ENCODE measurements around the gene LRRC27.
A peak's percentile ranks its signal among the peaks of the same experiment; 100 is the strongest.

The LRRC27 gene

DNA sequence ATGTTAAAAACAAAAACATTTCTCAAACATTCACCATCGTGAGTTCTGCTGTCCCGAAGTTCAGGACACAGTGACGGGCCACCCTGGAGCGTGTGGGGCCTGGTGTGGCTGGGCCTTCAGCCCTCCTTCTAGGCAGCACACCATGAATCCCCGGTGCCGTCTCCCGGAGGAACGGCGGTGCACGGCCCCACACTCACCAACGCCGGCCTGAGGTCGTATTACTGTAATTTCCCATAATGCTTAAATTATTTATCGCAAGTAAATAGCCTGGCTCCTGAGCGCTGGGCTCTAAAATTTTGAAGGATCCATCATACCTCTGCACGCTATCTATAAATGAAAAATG is 25.7 kb upstream of the LRRC27 start:
- TF ChIP-seq, protein P1, sequence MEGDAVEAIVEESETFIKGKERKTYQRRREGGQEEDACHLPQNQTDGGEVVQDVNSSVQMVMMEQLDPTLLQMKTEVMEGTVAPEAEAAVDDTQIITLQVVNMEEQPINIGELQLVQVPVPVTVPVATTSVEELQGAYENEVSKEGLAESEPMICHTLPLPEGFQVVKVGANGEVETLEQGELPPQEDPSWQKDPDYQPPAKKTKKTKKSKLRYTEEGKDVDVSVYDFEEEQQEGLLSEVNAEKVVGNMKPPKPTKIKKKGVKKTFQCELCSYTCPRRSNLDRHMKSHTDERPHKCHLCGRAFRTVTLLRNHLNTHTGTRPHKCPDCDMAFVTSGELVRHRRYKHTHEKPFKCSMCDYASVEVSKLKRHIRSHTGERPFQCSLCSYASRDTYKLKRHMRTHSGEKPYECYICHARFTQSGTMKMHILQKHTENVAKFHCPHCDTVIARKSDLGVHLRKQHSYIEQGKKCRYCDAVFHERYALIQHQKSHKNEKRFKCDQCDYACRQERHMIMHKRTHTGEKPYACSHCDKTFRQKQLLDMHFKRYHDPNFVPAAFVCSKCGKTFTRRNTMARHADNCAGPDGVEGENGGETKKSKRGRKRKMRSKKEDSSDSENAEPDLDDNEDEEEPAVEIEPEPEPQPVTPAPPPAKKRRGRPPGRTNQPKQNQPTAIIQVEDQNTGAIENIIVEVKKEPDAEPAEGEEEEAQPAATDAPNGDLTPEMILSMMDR (IDR thresholded peaks at IDR 0.05; ENCODE audit: insufficient read depth, low read length, missing control alignments), result no peak
- ChIA-PET CTCF (no interaction called here), POLR2A (no interaction called here)
- no peak overlapping the region for H3K4me3 ChIP-seq (ENCODE audit: low read depth, low read length)
- no peak for DNase-seq (ENCODE audit: low read depth, low spot score)

DNA sequence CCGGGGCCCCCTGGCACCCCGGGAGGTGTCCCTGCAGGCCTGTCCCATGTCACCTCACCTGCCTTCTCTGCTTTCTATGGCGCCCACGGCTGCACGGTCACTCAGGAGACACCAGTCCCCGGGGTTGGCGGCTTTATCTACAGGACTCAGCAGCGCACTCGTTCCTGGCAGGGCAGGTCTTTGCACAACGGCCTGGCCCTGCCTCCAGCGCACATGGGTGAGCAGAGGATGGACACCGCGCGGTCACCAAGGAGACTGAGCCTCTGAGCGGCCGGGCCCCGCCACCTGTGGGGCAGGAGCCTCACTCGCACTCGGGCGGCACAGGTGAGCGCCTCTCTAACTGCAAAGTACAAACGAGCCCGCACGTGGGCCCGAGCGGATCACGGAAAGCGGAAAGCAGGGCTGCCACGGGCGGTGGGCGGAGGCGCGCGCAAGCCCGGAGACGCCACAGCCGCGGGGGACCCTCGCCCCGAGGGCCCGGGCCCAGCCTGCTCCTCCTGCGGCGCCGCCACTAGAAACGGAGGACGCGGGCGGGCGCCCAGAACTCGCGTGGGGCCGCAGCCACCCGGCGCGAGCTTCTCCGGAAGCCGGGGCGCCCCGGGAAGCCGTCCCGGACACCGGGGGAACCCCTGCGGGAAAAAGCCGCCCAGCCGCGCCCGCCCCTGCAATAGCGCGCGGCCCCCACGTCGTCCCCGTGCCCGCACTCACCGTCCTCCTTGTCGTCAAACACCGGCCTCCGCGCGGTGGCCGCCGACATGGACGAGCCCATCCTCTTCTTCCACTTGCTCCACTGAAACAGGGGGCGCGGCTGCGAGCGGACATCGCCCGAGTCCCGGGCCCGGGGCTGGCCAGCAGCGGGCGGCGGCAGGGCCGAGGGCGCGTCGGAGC is 24.9 kb upstream of the LRRC27 start:
- ChIA-PET CTCF (no interaction called here), POLR2A (no interaction called here)
- TF ChIP-seq, protein P1 (IDR thresholded peaks at IDR 0.05; ENCODE audit: insufficient read depth, low read length, missing control alignments), result no peak
- DNase-seq (ENCODE audit: low read depth, low spot score), result no peak
- peak overlapping the region; percentile 58 for H3K4me3 ChIP-seq (ENCODE audit: low read depth, low read length)

DNA sequence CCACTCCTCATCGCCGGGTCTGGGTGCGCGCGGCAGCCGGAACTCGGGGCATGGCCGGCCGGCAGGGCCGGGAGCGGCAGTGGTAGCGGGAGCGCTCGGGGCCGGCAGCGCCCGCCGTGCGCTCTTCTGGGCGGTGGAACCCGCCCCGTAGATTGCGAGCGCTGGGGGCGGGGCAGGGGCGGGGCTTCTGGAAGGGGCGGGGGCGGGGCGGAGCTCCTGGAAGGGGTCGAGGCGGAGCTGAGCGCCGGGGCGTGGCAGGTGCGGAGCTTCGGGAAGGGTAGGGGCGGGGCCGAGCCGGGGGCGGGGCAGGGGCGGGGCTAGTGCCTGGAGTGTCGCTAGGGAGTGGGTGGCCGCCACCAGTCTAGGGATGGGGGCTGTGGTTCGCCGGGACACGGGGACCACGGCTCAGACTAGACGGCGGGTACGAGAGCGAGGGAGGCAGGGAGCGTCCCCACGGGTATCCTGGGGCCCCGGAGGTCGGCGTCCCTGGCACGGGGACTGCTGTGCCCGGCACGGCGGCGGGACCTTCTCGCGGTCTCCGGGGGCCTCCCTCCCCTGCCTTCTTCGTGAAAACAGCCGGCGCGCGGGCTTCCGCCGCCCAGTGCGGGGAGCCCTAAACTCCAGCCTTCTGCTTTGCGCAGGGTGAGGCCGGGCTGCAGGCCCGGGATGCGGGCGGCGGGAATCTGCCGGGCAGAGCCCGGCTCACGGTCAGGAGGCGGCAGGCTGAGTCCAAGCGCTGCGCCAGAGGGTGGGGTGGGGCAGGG is 24.0 kb upstream of the LRRC27 start, which contains the start of gene STK32C:
Gene STK32C (minus strand): TSS at position 128 of the 764 bp plus-strand sequence. CDS start 117 bp downstream, at position 11.
- ChIA-PET CTCF (no interaction called here), POLR2A (no interaction called here)
- peak; percentile 14 for DNase-seq (ENCODE audit: low read depth, low spot score)
- peak within 1 kb of the TSS; percentile 79 for H3K4me3 ChIP-seq (ENCODE audit: low read depth, low read length)
- TF ChIP-seq, protein P1 (IDR thresholded peaks at IDR 0.05; ENCODE audit: insufficient read depth, low read length, missing control alignments), result no peak

DNA sequence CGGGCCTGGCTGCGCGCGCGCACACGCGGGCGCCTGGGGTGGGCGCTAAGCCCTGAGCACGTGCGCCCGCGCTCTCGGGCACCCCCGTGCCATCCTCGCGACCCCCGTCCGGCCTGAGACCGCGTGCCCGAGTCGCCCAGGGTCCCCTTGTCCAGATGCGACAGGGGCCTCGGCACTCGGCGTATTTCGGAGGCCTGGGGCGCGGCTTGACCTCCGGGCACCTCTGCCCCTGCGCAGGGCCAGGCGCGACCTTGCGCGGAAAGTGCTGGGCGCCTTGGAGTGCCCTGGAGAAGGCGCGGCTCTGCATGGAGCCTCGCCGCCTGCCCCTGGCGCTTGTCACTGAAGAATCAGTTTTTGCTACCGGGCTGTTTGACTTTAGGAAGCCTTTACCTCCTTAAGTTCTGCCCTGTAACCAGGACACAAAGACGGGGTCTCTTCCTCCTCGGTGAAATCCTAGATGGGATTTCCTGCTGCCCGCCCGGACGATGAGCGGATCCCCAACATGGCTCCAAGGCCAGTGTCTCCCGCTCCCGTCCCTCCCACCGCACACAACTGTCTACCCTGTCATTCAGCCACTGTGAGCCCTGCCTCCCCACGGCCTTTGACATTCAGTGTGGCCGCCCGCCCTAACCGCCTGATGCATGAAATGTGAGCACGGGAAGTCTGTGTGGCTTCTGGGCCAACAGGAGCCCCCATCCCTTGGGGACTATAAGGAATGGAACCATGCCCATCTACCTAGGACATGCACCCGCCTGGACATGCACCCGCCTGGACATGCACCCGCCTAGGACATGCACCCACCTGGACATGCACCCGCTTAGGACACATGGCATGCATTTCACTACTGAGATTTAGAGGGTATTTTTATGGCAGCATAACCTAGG is 23.2 kb upstream of the LRRC27 start:
- CTCF ChIA-PET, result no interaction called here
- H3K4me3 ChIP-seq (ENCODE audit: low read depth, low read length), result peak overlapping the region; percentile 79
- TF ChIP-seq, protein P1 (IDR thresholded peaks at IDR 0.05; ENCODE audit: insufficient read depth, low read length, missing control alignments), result no peak
- no peak for DNase-seq (ENCODE audit: low read depth, low spot score)
- POLR2A ChIA-PET, result no interaction called here

DNA sequence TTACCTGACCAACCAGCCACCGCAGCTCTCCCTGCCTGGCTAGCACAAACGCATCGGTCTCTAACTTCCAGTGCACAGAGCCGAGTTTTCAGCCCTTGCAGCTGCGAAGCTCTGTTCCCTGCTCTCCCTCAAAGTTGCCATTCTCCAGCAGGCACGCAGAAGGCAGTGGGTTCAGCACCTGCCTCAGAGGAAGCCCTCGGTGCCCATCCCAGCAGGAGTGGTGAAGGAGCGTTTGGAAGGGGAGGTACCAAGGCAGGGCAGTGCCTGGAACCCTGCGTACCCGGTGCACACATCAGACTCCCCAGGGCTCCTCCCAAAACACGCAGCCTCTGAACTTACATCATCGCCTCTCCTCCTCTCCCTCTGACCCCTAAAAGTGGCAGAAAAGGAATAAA is 22.5 kb upstream of the LRRC27 start:
- DNase-seq (ENCODE audit: low read depth, low spot score), result no peak
- ChIA-PET CTCF (no interaction called here), POLR2A (no interaction called here)

More for the DNA sequence above, 22.5 kb upstream of the LRRC27 start:
- no peak overlapping the region for H3K4me3 ChIP-seq (ENCODE audit: low read depth, low read length)
- TF ChIP-seq, protein P1 (IDR thresholded peaks at IDR 0.05; ENCODE audit: insufficient read depth, low read length, missing control alignments), result no peak

Data from AG04449 (cell line).